Left kidney (tissue), 2 donors: ENCODE data around the gene TBC1D22A. TPM values are rescaled to one million over a fixed set of nuclear protein-coding genes. Genes with fewer than 3 reads are reported as not detected.
"Not testable (repeated sequence)": the region's sequence is repeated elsewhere in the genome, so short reads cannot be mapped to it uniquely, and the experiment has no call there.

Experiments used
- DNase-seq: peaks from one replicate; pipeline ENCODE4 v3.0.0-alpha.2; 2013
- polyA plus RNA-seq: library from polyadenylated mRNA; unstranded; fragments of 120-200 nt; gene quantifications from one replicate; pipeline ENCODE4 v1.2.1, GENCODE V29; 2013; ENCODE audit not compliant: insufficient read length

Gene TBC1D22A
- polyA plus RNA-seq, 1 donor, result 15.0 TPM

GRCh38 chr22:47046411-47047065 is 284.1 kb downstream of the TBC1D22A start:
- no peak for DNase-seq

GRCh38 chr22:47047321-47048122 is 285.1 kb downstream of the TBC1D22A start:
- no peak for DNase-seq

- DNase-seq, result no peak
Measured at GRCh38 chr22:47048123-47049077, 285.9 kb downstream of the TBC1D22A start.

- no peak for DNase-seq
Measured at GRCh38 chr22:47049078-47049624, 286.7 kb downstream of the TBC1D22A start.

- DNase-seq, result not testable (repeated sequence)
Measured at GRCh38 chr22:47049736-47050400, 287.4 kb downstream of the TBC1D22A start.

- no peak for DNase-seq
Measured at GRCh38 chr22:47050401-47051051, 288.1 kb downstream of the TBC1D22A start.

- DNase-seq, result no peak
Measured at GRCh38 chr22:47051441-47052071, 289.1 kb downstream of the TBC1D22A start.

GRCh38 chr22:47052236-47053012 is 290.0 kb downstream of the TBC1D22A start:
- no peak for DNase-seq

GRCh38 chr22:47053013-47053725 is 290.7 kb downstream of the TBC1D22A start:
- no peak for DNase-seq

- DNase-seq, result no peak
Measured at GRCh38 chr22:47053726-47054141, 291.3 kb downstream of the TBC1D22A start.

- no peak for DNase-seq
Measured at GRCh38 chr22:47054231-47055072, 292.0 kb downstream of the TBC1D22A start.

GRCh38 chr22:47055073-47055355 is 292.6 kb downstream of the TBC1D22A start:
- no peak for DNase-seq

- no peak for DNase-seq
Measured at GRCh38 chr22:47055461-47055860, 293.0 kb downstream of the TBC1D22A start.

- no peak for DNase-seq
Measured at GRCh38 chr22:47055921-47056320, 293.5 kb downstream of the TBC1D22A start.

- DNase-seq, result no peak
Measured at GRCh38 chr22:47056361-47056760, 293.9 kb downstream of the TBC1D22A start.

GRCh38 chr22:47056776-47057470 is 294.5 kb downstream of the TBC1D22A start:
- DNase-seq, result no peak

- no peak for DNase-seq
Measured at GRCh38 chr22:47057916-47058585, 295.6 kb downstream of the TBC1D22A start.
